Measurements from ENCODE around the gene CDH4. TPM values are rescaled to one million over a fixed set of nuclear protein-coding genes. Genes with fewer than 3 reads are reported as not detected.

CDH4 gene
- total and polyA plus RNA-seq, 2 of the 13 experiments (the other 11 are each of a cell fraction or from before 2014, with no cell fraction given) = not detected

GRCh38 chr20:61424011-61424627 is 172.1 kb downstream of the CDH4 start (continued):
- TF ChIP-seq FOXP1 (IDR thresholded peaks at IDR 0.05) = peak; percentile 58; the same call in 1 of the 2 replicates
- no peak for TF ChIP-seq FOXP1 (CRISPR knock-in tag; IDR thresholded peaks at IDR 0.05)
- TF ChIP-seq MAZ (IDR thresholded peaks at IDR 0.05; ENCODE audit: borderline replicate concordance, low read depth, low read length) = no peak
- TF ChIP-seq MAZ (CRISPR knock-in tag; IDR thresholded peaks at IDR 0.05; ENCODE audit: low read depth) = no peak
- TF ChIP-seq ZNF274 (CRISPR knock-in tag; IDR thresholded peaks at IDR 0.05) = no peak
- no peak for TF ChIP-seq ZNF749 (CRISPR knock-in tag; IDR thresholded peaks at IDR 0.05; ENCODE audit: borderline replicate concordance)
- TF ChIP-seq CSRNP1 (CRISPR knock-in tag; IDR thresholded peaks at IDR 0.05) = no peak
- peak; percentile 22; the same call in 1 of the 2 replicates for TF ChIP-seq RAD51 (IDR thresholded peaks at IDR 0.05; ENCODE audit: borderline replicate concordance)
- TF ChIP-seq, protein P1, sequence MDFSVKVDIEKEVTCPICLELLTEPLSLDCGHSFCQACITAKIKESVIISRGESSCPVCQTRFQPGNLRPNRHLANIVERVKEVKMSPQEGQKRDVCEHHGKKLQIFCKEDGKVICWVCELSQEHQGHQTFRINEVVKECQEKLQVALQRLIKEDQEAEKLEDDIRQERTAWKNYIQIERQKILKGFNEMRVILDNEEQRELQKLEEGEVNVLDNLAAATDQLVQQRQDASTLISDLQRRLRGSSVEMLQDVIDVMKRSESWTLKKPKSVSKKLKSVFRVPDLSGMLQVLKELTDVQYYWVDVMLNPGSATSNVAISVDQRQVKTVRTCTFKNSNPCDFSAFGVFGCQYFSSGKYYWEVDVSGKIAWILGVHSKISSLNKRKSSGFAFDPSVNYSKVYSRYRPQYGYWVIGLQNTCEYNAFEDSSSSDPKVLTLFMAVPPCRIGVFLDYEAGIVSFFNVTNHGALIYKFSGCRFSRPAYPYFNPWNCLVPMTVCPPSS (IDR thresholded peaks at IDR 0.05) = peak; percentile 99
- no peak for TF ChIP-seq CHCHD3 (CRISPR knock-in tag; IDR thresholded peaks at IDR 0.05)
- no peak for TF ChIP-seq ZNF232 (CRISPR knock-in tag; IDR thresholded peaks at IDR 0.05; ENCODE audit: borderline replicate concordance)
- TF ChIP-seq ZNF781 (CRISPR knock-in tag; IDR thresholded peaks at IDR 0.05; ENCODE audit: borderline replicate concordance, not compliant biosample characterization) = no peak
- peak; percentile 3; the same call in 1 of the 2 replicates for TF ChIP-seq CREB1 (IDR thresholded peaks at IDR 0.05)
- TF ChIP-seq CREB1 (CRISPR knock-in tag; IDR thresholded peaks at IDR 0.05) = no peak
- no peak for TF ChIP-seq HOXA5 (CRISPR knock-in tag; IDR thresholded peaks at IDR 0.05)
- no peak for TF ChIP-seq BATF2 (CRISPR knock-in tag; IDR thresholded peaks at IDR 0.05)
- peak; percentile 98 for TF ChIP-seq ZNF282 (IDR thresholded peaks at IDR 0.05; ENCODE audit: partially characterized antibody)
- TF ChIP-seq NONO (IDR thresholded peaks at IDR 0.05) = 0 out of 2 replicates have a peak, but pooled peaks have one; percentile 65
- TF ChIP-seq NONO (CRISPR knock-in tag; conservative IDR thresholded peaks at IDR 0.05) = no peak
- no peak for TF ChIP-seq SALL2 (CRISPR knock-in tag; IDR thresholded peaks at IDR 0.05)
- TF ChIP-seq HMG20A (CRISPR knock-in tag; IDR thresholded peaks at IDR 0.05; ENCODE audit: borderline replicate concordance) = no peak
- TF ChIP-seq PAWR (CRISPR knock-in tag; IDR thresholded peaks at IDR 0.05; ENCODE audit: borderline replicate concordance) = no peak
- TF ChIP-seq SP1 (IDR thresholded peaks at IDR 0.05) = peak; percentile 66
- TF ChIP-seq SP1 (CRISPR knock-in tag; IDR thresholded peaks at IDR 0.05) = no peak
- no peak for TF ChIP-seq ARID5B (CRISPR knock-in tag; IDR thresholded peaks at IDR 0.05)

Data from HepG2 (cell line).